ENCODE results near the gene POU2AF3. TPM values are rescaled to one million over a fixed set of nuclear protein-coding genes. Genes with fewer than 3 reads are reported as not detected.

Gene POU2AF3
- total RNA-seq, 1 donor from 2014 or later = 2.1 TPM

GRCh38 chr11:111324277-111324720 is 26.0 kb downstream of the POU2AF3 start:
- Mint-ChIP-seq H3K4me1 (peaks cover 34% of the 10 kb centered on the region), H3K4me3 (no peak overlapping the region), H3K9me3 (no peaks in the 10 kb centered on the region), H3K27ac (no peak overlapping the region), H3K27me3 (ENCODE audit: insufficient read depth, low read depth) (peaks cover 5% of the 10 kb centered on the region), H3K36me3 (peaks cover 1% of the 10 kb centered on the region)
- H3K9me3 ChIP-seq (ENCODE audit: low read depth) = no peaks in the 10 kb centered on the region
- H3K79me2 ChIP-seq (ENCODE audit: low read depth) = no peaks in the 10 kb centered on the region
- no peaks in the 10 kb centered on the region for H3K27me3 ChIP-seq
- H2AFZ ChIP-seq (replicated peaks) = no peak overlapping the region
- no peaks in the 10 kb centered on the region for H4K20me1 ChIP-seq (ENCODE audit: low read depth)
- no peak overlapping the region for H3K9ac ChIP-seq
- no peak overlapping the region for H3K27ac ChIP-seq
- no peak for DNase-seq (ENCODE audit: low spot score)
- no peak overlapping the region for H3K4me3 ChIP-seq
- H3K4me2 ChIP-seq = no peak overlapping the region
- H3F3A ChIP-seq (ENCODE audit: low read depth) = no peaks in the 10 kb centered on the region
- no peaks in the 10 kb centered on the region for H3K4me1 ChIP-seq
- no peak for TF ChIP-seq EZH2phosphoT487 (IDR thresholded peaks at IDR 0.05)
- no peak for TF ChIP-seq EZH2 (IDR thresholded peaks at IDR 0.05)
- TF ChIP-seq CTCF (IDR thresholded peaks at IDR 0.05) = no peak
- H3K36me3 ChIP-seq = no peaks in the 10 kb centered on the region

- no peak overlapping the region for H3K4me2 ChIP-seq
- no peaks in the 10 kb centered on the region for H4K20me1 ChIP-seq (ENCODE audit: low read depth)
- H3K9ac ChIP-seq = no peak overlapping the region
- H3K27ac Mint-ChIP-seq = no peak overlapping the region
- H3K27me3 Mint-ChIP-seq (ENCODE audit: insufficient read depth, low read depth) = peaks cover 8% of the 10 kb centered on the region
- H3K27ac ChIP-seq = no peak overlapping the region
- H3K36me3 Mint-ChIP-seq = peaks cover 1% of the 10 kb centered on the region
- no peaks in the 10 kb centered on the region for H3K27me3 ChIP-seq
- H3K36me3 ChIP-seq = no peaks in the 10 kb centered on the region
- H3F3A ChIP-seq (ENCODE audit: low read depth) = no peaks in the 10 kb centered on the region
- H3K4me1 Mint-ChIP-seq = peaks cover 26% of the 10 kb centered on the region
- no peaks in the 10 kb centered on the region for H3K9me3 ChIP-seq (ENCODE audit: low read depth)
- H3K4me3 Mint-ChIP-seq = no peak overlapping the region
- no peaks in the 10 kb centered on the region for H3K9me3 Mint-ChIP-seq
- TF ChIP-seq EZH2 (IDR thresholded peaks at IDR 0.05) = no peak
- no peak for TF ChIP-seq CTCF (IDR thresholded peaks at IDR 0.05)
- TF ChIP-seq EZH2phosphoT487 (IDR thresholded peaks at IDR 0.05) = no peak
- no peak overlapping the region for H2AFZ ChIP-seq (replicated peaks)
- no peak overlapping the region for H3K4me3 ChIP-seq
- no peaks in the 10 kb centered on the region for H3K4me1 ChIP-seq
- no peaks in the 10 kb centered on the region for H3K79me2 ChIP-seq (ENCODE audit: low read depth)
- no peak for DNase-seq (ENCODE audit: low spot score)
Measured at GRCh38 chr11:111325259-111325658, 26.9 kb downstream of the POU2AF3 start.

GRCh38 chr11:111326824-111327223 is 28.5 kb downstream of the POU2AF3 start:
- no peak overlapping the region for H3K27ac Mint-ChIP-seq
- Histone ChIP-seq H3K79me2 (ENCODE audit: low read depth) (no peaks in the 10 kb centered on the region), H3K4me2 (no peak overlapping the region), H3K9ac (no peak overlapping the region), H3F3A (ENCODE audit: low read depth) (no peaks in the 10 kb centered on the region), H3K4me1 (no peaks in the 10 kb centered on the region), H3K27ac (no peak overlapping the region), H4K20me1 (ENCODE audit: low read depth) (no peaks in the 10 kb centered on the region), H2AFZ (replicated peaks) (no peak overlapping the region), H3K4me3 (no peak overlapping the region), H3K36me3 (no peaks in the 10 kb centered on the region), H3K9me3 (ENCODE audit: low read depth) (no peaks in the 10 kb centered on the region), H3K27me3 (no peaks in the 10 kb centered on the region)
- DNase-seq (ENCODE audit: low spot score) = no peak
- peaks cover 1% of the 10 kb centered on the region for H3K36me3 Mint-ChIP-seq
- no peaks in the 10 kb centered on the region for H3K9me3 Mint-ChIP-seq
- TF ChIP-seq EZH2phosphoT487 (IDR thresholded peaks at IDR 0.05) (no peak), EZH2 (IDR thresholded peaks at IDR 0.05) (no peak), CTCF (IDR thresholded peaks at IDR 0.05) (no peak)
- peaks cover 17% of the 10 kb centered on the region for H3K4me1 Mint-ChIP-seq
- no peak overlapping the region for H3K4me3 Mint-ChIP-seq
- H3K27me3 Mint-ChIP-seq (ENCODE audit: insufficient read depth, low read depth) = peaks cover 8% of the 10 kb centered on the region

All from neural progenitor cell (in vitro differentiated cells).